Endothelial cell of umbilical vein (primary cell): ENCODE data around the gene SPTBN4.

ENCODE experiments used
- CTCF ChIP-seq, 2 donors: IDR thresholded peaks; 1 replicate in 1 of 2; 2 replicates in 1 of 2; pipeline ENCODE4 v1.5.1; 2011; ENCODE audit warnings: low read length in 2 of 2, mild to moderate bottlenecking in 2 of 2, moderate library complexity in 2 of 2, control low read depth in 1 of 2, inconsistent platforms in 1 of 2, low read depth in 1 of 2; ENCODE audit not compliant: insufficient read depth in 1 of 2; ENCODE audit errors: extremely low read depth in 1 of 2
- EZH2 ChIP-seq: IDR thresholded peaks from 2 replicates; pipeline ENCODE4 v1.6.1; 2012; ENCODE audit warnings: borderline replicate concordance, low read depth, mild to moderate bottlenecking, moderate library complexity, low read length, inconsistent platforms; ENCODE audit not compliant: severe bottlenecking
- GATA2 ChIP-seq: IDR thresholded peaks from 2 replicates; pipeline ENCODE4 v1.7.0; 2011; ENCODE audit warnings: low read depth, mild to moderate bottlenecking, moderate library complexity, mixed read lengths, low read length; ENCODE audit not compliant: insufficient read length, insufficient read depth
- JUN ChIP-seq: IDR thresholded peaks from 2 replicates; pipeline ENCODE4 v1.6.1; 2011; ENCODE audit warnings: borderline replicate concordance, low read depth; ENCODE audit not compliant: insufficient read length, insufficient read depth
- POLR2A ChIP-seq: IDR thresholded peaks from 2 replicates; pipeline ENCODE4 v1.6.1; 2012; ENCODE audit warnings: low read depth, mild to moderate bottlenecking, control low read depth, low read length
- POLR2AphosphoS5 ChIP-seq: IDR thresholded peaks from 2 replicates; pipeline ENCODE4 v1.6.1; 2012; ENCODE audit warnings: low read depth, mild to moderate bottlenecking, control low read depth, low read length, moderate library complexity; ENCODE audit not compliant: insufficient read depth
- TF ChIP-seq, protein P1 (sequence below): IDR thresholded peaks from 2 replicates; pipeline ENCODE4 v1.6.1; 2011; ENCODE audit not compliant: insufficient read depth, insufficient read length

GRCh38 chr19:40457953-40458596 is 8.7 kb upstream of the SPTBN4 start:
- no peak for TF ChIP-seq POLR2A
- TF ChIP-seq JUN, result no peak
- TF ChIP-seq CTCF (IDR thresholded peaks at IDR 0.05; ENCODE audit: extremely low read depth in 1 of 2, insufficient read depth in 1 of 2, low read depth in 1 of 2, low read length in 2 of 2), result no peak
- no peak for TF ChIP-seq EZH2
- TF ChIP-seq, protein P1, sequence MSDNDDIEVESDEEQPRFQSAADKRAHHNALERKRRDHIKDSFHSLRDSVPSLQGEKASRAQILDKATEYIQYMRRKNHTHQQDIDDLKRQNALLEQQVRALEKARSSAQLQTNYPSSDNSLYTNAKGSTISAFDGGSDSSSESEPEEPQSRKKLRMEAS, result no peak
- no peak for TF ChIP-seq GATA2
- TF ChIP-seq POLR2AphosphoS5, result no peak
